Peyer's patch (tissue), 4 donors: ENCODE measurements around the gene NOXA1. TPM values are rescaled to one million over a fixed set of nuclear protein-coding genes. Genes with fewer than 3 reads are reported as not detected.

Experiments used
- DNase-seq, 3 donors: peaks; one replicate each; pipeline ENCODE4 v3.0.0-alpha.2; 2017 to 2019
- H3K27ac ChIP-seq, 4 donors: fragments of 200-600 bp; sonication (generic); one replicate each; pipeline ENCODE4 v1.5.1; 2016 to 2019
- H3K27me3 ChIP-seq, 2 donors: fragments of 200-600 bp; sonication (generic); one replicate each; pipeline ENCODE4 v1.5.1; 2019
- H3K36me3 ChIP-seq, 3 donors: fragments of 200-600 bp; sonication (generic); one replicate each; pipeline ENCODE4 v1.5.1; 2016 to 2019
- H3K4me1 ChIP-seq, 4 donors: fragments of 200-600 bp; sonication (generic); one replicate each; pipeline ENCODE4 v1.5.1; 2016 to 2019
- H3K4me3 ChIP-seq, 4 donors: fragments of 200-600 bp; sonication (generic); 1 replicate in 3 of 4; 2 replicates in 1 of 4; pipeline ENCODE4 v1.5.1; 2016 to 2019; ENCODE audit warnings: mild to moderate bottlenecking in 1 of 4
- H3K9me3 ChIP-seq, 4 donors: fragments of 200-600 bp; sonication (generic); one replicate each; pipeline ENCODE4 v1.5.1; 2016 to 2019; ENCODE audit warnings: mild to moderate bottlenecking in 1 of 4
- CTCF ChIP-seq, 6 experiments: fragments of 450-650 bp in 4 of 6; fragments of 200-600 bp in 2 of 6; sonication (generic) in 1 of 6; IDR thresholded peaks; one replicate each; pipeline ENCODE4 v1.5.1; 2017 to 2019; ENCODE audit warnings: antibody characterized with exemption in 6 of 6, mild to moderate bottlenecking in 3 of 6, moderate library complexity in 1 of 6
- POLR2A ChIP-seq, 2 donors: fragments of 450-650 bp; IDR thresholded peaks; one replicate each; pipeline ENCODE4 v1.5.1; 2017; ENCODE audit warnings: antibody characterized with exemption in 2 of 2, mild to moderate bottlenecking in 2 of 2, moderate library complexity in 2 of 2
- total RNA-seq, 4 donors: library from RNA; depleted of rRNA; stranded (reverse); fragments of >200 nt; gene quantifications; one replicate each; pipeline ENCODE4 v1.1.0, GENCODE V29; 2016

NOXA1 gene
- total RNA-seq, 4 donors from 2014 or later: 28.2 to 37.3 (median 33.2) TPM

DNA sequence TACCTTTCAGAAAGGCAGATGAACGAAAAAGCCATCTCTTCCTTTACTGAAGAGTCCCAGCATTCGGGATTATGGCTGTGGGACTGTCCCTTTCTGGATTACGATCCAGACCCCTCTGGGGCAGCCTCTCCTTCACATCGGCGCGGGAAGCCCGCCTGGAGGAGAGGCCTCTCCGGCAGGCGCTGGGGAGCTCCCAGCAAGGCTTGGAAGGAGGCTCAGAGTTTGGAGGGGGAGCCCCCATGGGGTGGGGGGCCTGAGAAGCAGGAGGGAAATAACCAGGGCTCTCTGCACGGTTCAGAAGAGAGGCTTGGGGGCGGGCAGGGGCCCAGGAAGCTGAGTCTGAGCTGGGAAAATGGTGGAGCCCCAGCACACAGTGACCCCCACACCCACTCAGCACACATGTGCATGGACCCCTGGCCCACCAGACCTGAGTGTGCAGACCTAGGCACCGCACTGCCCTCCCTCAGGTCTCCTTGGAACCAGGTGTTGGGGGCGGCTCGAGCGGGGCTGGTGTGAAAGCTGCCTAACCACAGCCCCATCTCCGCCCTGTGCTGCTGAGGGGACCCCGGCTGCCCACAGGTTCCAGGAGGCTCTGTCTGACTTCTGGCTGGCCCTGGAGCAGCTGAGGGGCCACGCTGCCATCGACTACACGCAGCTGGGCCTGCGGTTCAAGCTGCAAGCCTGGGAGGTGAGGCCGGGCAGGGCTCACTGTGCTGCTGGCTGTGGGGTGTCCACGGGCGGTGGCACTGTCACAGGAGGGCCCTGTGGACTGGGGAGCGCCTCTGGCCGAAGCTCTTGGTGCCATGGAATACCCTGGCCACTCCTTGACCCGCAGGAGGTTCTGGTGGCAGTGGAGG, 4.5 kb downstream of the NOXA1 start:
- H3K27ac ChIP-seq: no peak overlapping the region
- no peaks in the 10 kb centered on the region for H3K36me3 ChIP-seq
- no peaks in the 10 kb centered on the region for H3K27me3 ChIP-seq
- no peak for DNase-seq
- H3K9me3 ChIP-seq: no peaks in the 10 kb centered on the region
- TF ChIP-seq CTCF (IDR thresholded peaks at IDR 0.05) (peak in 1 of 6 experiments; percentile 10), POLR2A (IDR thresholded peaks at IDR 0.05) (no peak)
- peaks cover 0 to 30% (median 9%) of the 10 kb centered on the region in 4 donors for H3K4me1 ChIP-seq
- H3K4me3 ChIP-seq: no peak overlapping the region

DNA sequence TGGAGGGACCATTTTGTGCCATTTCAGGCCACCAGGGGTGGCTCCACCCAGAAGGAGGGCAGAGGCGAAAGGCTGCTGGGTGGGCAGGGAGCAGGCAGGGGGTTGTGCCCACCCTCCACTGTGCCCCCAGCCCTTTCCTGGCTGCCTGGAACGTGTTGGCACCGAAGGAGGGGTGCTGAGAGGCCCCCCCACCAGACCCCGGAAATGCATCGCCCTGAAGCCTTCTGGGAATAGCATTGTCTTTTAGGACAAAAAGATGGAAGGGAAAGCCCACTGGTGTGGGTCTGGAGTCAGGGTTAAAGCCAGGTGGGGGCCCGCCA, 5.1 kb downstream of the NOXA1 start:
- no peaks in the 10 kb centered on the region for H3K27me3 ChIP-seq
- no peak for DNase-seq
- no peak for TF ChIP-seq POLR2A (IDR thresholded peaks at IDR 0.05)
- TF ChIP-seq CTCF (IDR thresholded peaks at IDR 0.05): no peak

DNA sequence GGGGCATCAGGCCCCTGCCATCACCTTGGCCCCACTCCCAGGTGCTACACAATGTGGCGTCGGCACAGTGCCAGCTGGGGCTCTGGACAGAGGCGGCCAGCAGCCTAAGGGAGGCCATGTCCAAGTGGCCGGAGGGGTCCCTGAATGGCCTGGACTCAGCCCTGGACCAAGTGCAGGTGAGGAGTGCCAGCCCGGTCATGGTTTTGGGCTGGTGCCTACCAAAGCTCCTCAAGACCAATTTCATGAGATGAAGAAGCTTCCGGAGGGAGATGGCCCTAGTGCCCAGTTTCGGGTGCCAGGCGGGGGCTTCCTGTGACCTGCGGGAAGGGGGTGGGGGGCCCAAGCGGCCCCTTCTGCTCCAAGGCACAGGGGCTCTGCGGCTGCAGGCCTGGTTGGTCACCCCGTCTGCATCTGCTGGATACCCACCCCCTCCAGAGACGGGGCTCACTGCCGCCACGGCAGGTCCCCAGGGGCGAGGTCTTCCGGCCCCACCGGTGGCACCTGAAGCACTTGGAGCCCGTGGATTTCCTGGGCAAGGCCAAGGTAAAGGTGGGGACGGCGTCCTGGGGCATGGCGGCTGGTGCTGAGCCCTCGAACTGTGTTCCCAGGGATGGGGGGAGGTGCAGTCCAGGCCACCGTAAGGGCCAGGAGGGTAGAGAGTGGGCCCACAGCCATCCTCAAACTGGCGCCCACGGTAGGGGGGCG, 5.8 kb downstream of the NOXA1 start:
- Histone ChIP-seq H3K4me1 (peaks cover 0 to 23% (median 5%) of the 10 kb centered on the region in 4 donors), H3K36me3 (no peaks in the 10 kb centered on the region), H3K27ac (no peak overlapping the region), H3K4me3 (no peak overlapping the region), H3K27me3 (no peaks in the 10 kb centered on the region), H3K9me3 (no peaks in the 10 kb centered on the region)
- peak in 1 of 3 donors; percentile 48 for DNase-seq
- no peak for TF ChIP-seq CTCF (IDR thresholded peaks at IDR 0.05)

More for the DNA sequence above, 5.1 kb downstream of the NOXA1 start:
- Histone ChIP-seq H3K9me3 (no peaks in the 10 kb centered on the region), H3K27ac (no peak overlapping the region), H3K36me3 (no peaks in the 10 kb centered on the region), H3K4me1 (peaks cover 0 to 30% (median 9%) of the 10 kb centered on the region in 4 donors), H3K4me3 (no peak overlapping the region)

DNA sequence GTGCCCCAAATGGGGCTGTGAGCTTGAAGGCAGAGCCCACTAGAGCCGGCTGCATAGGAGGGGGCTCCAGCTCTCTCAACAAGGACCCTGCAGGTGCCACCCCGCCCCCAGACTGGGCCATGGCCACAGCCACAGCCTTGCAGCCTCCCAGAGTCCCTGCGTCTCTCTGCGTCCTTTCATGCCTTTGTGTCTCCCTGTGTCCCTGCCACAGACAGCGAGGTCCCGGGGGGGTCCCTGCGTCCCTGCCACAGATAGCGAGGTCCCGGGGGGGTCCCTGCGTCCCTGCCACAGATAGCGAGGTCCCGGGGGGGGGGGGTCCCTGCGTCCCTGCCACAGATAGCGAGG, 6.3 kb downstream of the NOXA1 start:
- TF ChIP-seq POLR2A (IDR thresholded peaks at IDR 0.05) (no peak), CTCF (IDR thresholded peaks at IDR 0.05) (no peak)
- Histone ChIP-seq H3K27ac (no peak overlapping the region), H3K36me3 (no peaks in the 10 kb centered on the region), H3K4me3 (no peak overlapping the region), H3K9me3 (no peaks in the 10 kb centered on the region), H3K27me3 (no peaks in the 10 kb centered on the region), H3K4me1 (peaks cover 0 to 18% (median 5%) of the 10 kb centered on the region in 4 donors)
- no peak for DNase-seq

- Histone ChIP-seq H3K4me3 (peak overlapping the region in 1 of 4 donors; percentile 17), H3K4me1 (peaks cover 0 to 16% (median 5%) of the 10 kb centered on the region in 4 donors)
- peak; percentile 52 to 84 (median 84) for DNase-seq
Measured at GRCh38 chr9:137429974-137430722, 7.0 kb downstream of the NOXA1 start.

More at GRCh38 chr9:137429974-137430722, 7.0 kb downstream of the NOXA1 start:
- no peaks in the 10 kb centered on the region for H3K27me3 ChIP-seq
- no peak for TF ChIP-seq POLR2A (IDR thresholded peaks at IDR 0.05)
- no peak for TF ChIP-seq CTCF (IDR thresholded peaks at IDR 0.05)
- no peaks in the 10 kb centered on the region for H3K9me3 ChIP-seq
- H3K27ac ChIP-seq: no peak overlapping the region
- no peaks in the 10 kb centered on the region for H3K36me3 ChIP-seq
